ENCODE results near the gene ZMYND8. TPM values are rescaled to one million over a fixed set of nuclear protein-coding genes. Genes with fewer than 3 reads are reported as not detected.
A peak's percentile ranks its signal among the peaks of the same experiment; 100 is the strongest.

The ZMYND8 gene
- total RNA-seq, 1 experiment from 2014 or later, result 29.0 TPM

DNA sequence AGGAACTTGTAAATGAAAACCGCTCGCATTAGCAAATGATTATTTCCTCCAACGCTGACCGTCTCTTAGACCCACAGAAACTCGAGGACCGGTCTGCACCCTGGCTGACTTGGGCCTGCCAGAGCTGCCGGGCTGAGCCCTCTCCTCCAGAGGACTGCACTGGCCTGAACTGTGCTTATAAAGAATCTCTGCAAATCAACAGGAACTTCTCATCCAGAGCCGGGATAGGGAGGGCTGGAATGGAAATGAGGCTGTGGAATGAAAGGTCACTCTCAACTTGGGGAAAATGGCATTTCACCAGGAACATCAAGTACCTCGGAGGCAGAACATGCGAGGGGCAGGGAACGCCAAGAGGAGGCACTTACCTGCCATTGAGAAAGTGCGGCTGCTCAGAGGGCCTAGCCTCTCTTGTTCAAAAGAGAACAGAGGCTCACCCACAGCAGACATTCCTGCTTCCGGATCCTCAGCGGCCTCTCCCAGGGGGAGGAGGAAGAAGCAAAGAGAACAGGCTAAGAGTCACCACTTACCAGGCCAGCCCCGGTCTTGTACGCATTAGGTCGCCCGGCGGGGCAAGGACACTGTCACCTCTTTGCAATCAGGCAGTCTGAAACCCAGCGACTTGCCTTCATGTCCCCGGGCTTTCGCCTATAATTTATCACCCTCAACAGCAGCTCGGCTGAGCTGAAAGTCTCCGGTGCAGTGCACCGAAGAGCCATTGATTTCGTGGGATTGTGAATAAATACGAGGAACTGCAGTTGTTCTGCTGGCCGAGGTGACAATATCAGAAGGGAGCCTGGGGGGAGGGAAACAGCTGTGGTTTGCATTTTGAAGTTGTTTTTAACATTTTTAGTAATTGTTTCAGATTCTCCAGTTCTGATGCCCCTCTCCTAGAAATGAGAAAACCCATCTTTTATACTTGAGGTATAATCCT lies 37.6 kb downstream of the ZMYND8 start:
- RAD21 ChIA-PET (ENCODE audit: low non-redundant PET in 1 of 2, low total read pairs in 2 of 2, uncharacterized antibody in 2 of 2, unreplicated experiment in 2 of 2), result interaction anchor here in 1 of 2 experiments (0.6 kb wide), 1 partner anchor 62 kb away, joined by 3 read pairs; no protein-coding TSS in a partner anchor
- Histone ChIP-seq H3K79me2 (ENCODE audit: insufficient read depth, low read length) (peaks cover 97% of the 10 kb centered on the region), H3K9me3 (ENCODE audit: control insufficient read depth in 1 of 2, insufficient read depth in 1 of 2, low read depth in 1 of 2, low read length in 2 of 2) (no peaks in the 10 kb centered on the region), H3K27ac (ENCODE audit: low read depth, low read length) (peak overlapping the region; percentile 92), H4K20me1 (ENCODE audit: insufficient read depth) (no peaks in the 10 kb centered on the region), H3K36me3 (ENCODE audit: control insufficient read depth in 1 of 2, insufficient read depth in 2 of 2, low read length in 2 of 2) (no peaks in the 10 kb centered on the region), H3K4me1 (ENCODE audit: control insufficient read depth in 1 of 2, insufficient read depth in 2 of 2, low read length in 2 of 2) (peaks cover 96 to 100% of the 10 kb centered on the region in 2 experiments), H3K4me2 (ENCODE audit: low read length) (peak overlapping the region; percentile 88), H3K27me3 (ENCODE audit: insufficient read depth, low read length) (no peaks in the 10 kb centered on the region), H3K4me3 (replicated peaks in 1 of 2; ENCODE audit: low read depth in 1 of 2, low read length in 2 of 2) (peak overlapping the region; percentile 41 to 51), H2AFZ (ENCODE audit: low read depth, low read length, poor library complexity, severe bottlenecking) (no peak overlapping the region), H3K9ac (ENCODE audit: low read length) (peak overlapping the region; percentile 80), H3K9me2 (ENCODE audit: insufficient read depth) (no peaks in the 10 kb centered on the region)
- ATAC-seq, result peak; percentile 44
- TF ChIP-seq, protein P1, sequence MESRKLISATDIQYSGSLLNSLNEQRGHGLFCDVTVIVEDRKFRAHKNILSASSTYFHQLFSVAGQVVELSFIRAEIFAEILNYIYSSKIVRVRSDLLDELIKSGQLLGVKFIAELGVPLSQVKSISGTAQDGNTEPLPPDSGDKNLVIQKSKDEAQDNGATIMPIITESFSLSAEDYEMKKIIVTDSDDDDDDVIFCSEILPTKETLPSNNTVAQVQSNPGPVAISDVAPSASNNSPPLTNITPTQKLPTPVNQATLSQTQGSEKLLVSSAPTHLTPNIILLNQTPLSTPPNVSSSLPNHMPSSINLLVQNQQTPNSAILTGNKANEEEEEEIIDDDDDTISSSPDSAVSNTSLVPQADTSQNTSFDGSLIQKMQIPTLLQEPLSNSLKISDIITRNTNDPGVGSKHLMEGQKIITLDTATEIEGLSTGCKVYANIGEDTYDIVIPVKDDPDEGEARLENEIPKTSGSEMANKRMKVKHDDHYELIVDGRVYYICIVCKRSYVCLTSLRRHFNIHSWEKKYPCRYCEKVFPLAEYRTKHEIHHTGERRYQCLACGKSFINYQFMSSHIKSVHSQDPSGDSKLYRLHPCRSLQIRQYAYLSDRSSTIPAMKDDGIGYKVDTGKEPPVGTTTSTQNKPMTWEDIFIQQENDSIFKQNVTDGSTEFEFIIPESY (IDR thresholded peaks at IDR 0.05; ENCODE audit: extremely low read depth, insufficient replicate concordance, low read length), result no peak
- peak; percentile 6; the same call in 1 of the 2 replicates for TF ChIP-seq ZFX (IDR thresholded peaks at IDR 0.05)
- no peak for TF ChIP-seq SP1 (IDR thresholded peaks at IDR 0.05; ENCODE audit: low read depth)
- TF ChIP-seq, protein P2, sequence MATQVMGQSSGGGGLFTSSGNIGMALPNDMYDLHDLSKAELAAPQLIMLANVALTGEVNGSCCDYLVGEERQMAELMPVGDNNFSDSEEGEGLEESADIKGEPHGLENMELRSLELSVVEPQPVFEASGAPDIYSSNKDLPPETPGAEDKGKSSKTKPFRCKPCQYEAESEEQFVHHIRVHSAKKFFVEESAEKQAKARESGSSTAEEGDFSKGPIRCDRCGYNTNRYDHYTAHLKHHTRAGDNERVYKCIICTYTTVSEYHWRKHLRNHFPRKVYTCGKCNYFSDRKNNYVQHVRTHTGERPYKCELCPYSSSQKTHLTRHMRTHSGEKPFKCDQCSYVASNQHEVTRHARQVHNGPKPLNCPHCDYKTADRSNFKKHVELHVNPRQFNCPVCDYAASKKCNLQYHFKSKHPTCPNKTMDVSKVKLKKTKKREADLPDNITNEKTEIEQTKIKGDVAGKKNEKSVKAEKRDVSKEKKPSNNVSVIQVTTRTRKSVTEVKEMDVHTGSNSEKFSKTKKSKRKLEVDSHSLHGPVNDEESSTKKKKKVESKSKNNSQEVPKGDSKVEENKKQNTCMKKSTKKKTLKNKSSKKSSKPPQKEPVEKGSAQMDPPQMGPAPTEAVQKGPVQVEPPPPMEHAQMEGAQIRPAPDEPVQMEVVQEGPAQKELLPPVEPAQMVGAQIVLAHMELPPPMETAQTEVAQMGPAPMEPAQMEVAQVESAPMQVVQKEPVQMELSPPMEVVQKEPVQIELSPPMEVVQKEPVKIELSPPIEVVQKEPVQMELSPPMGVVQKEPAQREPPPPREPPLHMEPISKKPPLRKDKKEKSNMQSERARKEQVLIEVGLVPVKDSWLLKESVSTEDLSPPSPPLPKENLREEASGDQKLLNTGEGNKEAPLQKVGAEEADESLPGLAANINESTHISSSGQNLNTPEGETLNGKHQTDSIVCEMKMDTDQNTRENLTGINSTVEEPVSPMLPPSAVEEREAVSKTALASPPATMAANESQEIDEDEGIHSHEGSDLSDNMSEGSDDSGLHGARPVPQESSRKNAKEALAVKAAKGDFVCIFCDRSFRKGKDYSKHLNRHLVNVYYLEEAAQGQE (IDR thresholded peaks at IDR 0.05; ENCODE audit: low read depth), result no peak
- TF ChIP-seq, protein P3, sequence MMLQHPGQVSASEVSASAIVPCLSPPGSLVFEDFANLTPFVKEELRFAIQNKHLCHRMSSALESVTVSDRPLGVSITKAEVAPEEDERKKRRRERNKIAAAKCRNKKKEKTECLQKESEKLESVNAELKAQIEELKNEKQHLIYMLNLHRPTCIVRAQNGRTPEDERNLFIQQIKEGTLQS (IDR thresholded peaks at IDR 0.05), result no peak
- no peak for TF ChIP-seq POLR2A (IDR thresholded peaks at IDR 0.05; ENCODE audit: borderline replicate concordance, extremely low read depth, insufficient read depth, insufficient read length)
- no peak for TF ChIP-seq ZNF274 (IDR thresholded peaks at IDR 0.05; ENCODE audit: low read depth, low read length)
- no peak for TF ChIP-seq SRF (IDR thresholded peaks at IDR 0.05; ENCODE audit: low read depth)
- no peak for TF ChIP-seq ELF1 (IDR thresholded peaks at IDR 0.05; ENCODE audit: borderline replicate concordance, low read depth)
- no peak for TF ChIP-seq SIN3A (IDR thresholded peaks at IDR 0.05; ENCODE audit: low read depth)
- no peak for TF ChIP-seq FOSL1 (IDR thresholded peaks at IDR 0.05; ENCODE audit: low read depth)
- TF ChIP-seq EZH2 (IDR thresholded peaks at IDR 0.05), result no peak
- TF ChIP-seq, protein P4, sequence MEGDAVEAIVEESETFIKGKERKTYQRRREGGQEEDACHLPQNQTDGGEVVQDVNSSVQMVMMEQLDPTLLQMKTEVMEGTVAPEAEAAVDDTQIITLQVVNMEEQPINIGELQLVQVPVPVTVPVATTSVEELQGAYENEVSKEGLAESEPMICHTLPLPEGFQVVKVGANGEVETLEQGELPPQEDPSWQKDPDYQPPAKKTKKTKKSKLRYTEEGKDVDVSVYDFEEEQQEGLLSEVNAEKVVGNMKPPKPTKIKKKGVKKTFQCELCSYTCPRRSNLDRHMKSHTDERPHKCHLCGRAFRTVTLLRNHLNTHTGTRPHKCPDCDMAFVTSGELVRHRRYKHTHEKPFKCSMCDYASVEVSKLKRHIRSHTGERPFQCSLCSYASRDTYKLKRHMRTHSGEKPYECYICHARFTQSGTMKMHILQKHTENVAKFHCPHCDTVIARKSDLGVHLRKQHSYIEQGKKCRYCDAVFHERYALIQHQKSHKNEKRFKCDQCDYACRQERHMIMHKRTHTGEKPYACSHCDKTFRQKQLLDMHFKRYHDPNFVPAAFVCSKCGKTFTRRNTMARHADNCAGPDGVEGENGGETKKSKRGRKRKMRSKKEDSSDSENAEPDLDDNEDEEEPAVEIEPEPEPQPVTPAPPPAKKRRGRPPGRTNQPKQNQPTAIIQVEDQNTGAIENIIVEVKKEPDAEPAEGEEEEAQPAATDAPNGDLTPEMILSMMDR (IDR thresholded peaks at IDR 0.05 in 2 of 3, conservative IDR thresholded peaks at IDR 0.05 in 1 of 3; ENCODE audit: borderline replicate concordance in 1 of 3, insufficient read depth in 1 of 3, low read depth in 2 of 3, low read length in 2 of 3), result no peak
- TF ChIP-seq TCF7L2 (IDR thresholded peaks at IDR 0.05; ENCODE audit: borderline replicate concordance, extremely low read depth, insufficient read depth, insufficient read length), result peak; percentile 51
- no peak for TF ChIP-seq RAD21 (IDR thresholded peaks at IDR 0.05; ENCODE audit: low read depth)
- no peak for TF ChIP-seq YY1 (IDR thresholded peaks at IDR 0.05; ENCODE audit: extremely low read depth, insufficient replicate concordance, low read depth, low read length)
- POLR2A ChIA-PET, result interaction anchor here (1.0 to 3.6 kb wide), 7 partner anchors 10 to 73 kb away, joined by 3 to 65 read pairs (median 6); partner anchors contain the start of gene ZMYND8
- no peak for DNase-seq (ENCODE audit: low read depth, low spot score)
- CTCF ChIA-PET, result interaction anchor here (2.4 kb wide), 1 partner anchor 65 kb away, joined by 14 read pairs; no protein-coding TSS in a partner anchor
- intact Hi-C loops (cut with micrococcal nuclease), result loop anchor here (2.0 to 5.0 kb wide), 4 partner anchors 42 to 117 kb away; no protein-coding TSS in a partner anchor
- BruUV-seq (replicated peaks), result TSS peak; percentile 34

All from HCT116 (cell line).